NOMO-1 (cell line): ENCODE results near the gene SLC13A2.

ENCODE experiments used
- DNase-seq, 2 experiments: peaks; one replicate each; lab custom pipeline; 2025; ENCODE audit not compliant: unreplicated experiment in 2 of 2; lab: John Stamatoyannopoulos, UW

The SLC13A2 gene

DNA sequence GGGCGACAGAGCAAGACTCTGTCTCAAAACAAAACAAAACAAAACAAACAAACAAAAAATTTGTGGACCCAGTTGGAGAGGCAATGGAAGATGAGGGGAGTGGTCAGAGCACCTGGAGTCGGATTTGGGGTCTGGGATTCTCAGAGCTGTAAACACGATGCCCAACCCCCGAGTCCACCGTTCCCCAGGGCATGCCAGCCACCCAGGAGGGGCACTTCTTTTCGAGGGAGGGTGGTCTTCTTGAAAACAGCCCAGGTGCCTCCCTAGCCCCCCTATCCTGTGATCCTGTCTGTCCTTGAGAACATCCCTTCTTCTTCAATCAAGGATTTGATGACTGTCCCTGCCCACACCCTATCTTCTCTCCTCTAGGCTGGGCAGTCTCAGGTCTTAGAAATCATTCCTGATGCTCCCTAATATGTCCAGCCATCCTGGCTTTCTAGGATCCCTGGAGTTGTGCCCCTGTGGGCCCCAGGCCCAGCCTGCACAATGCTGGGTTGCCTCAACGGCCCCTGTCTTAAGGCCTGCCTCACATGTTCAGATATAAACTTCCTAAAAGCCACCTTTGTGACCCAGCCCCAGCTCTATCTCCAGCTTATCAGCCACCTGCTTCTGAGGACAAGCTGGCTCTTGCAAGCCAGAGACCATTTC lies 3.1 kb upstream of the SLC13A2 start:
- no peak for DNase-seq

- no peak for DNase-seq
Observed at GRCh38 chr17:28470914-28471366, 2.5 kb upstream of the SLC13A2 start.

- no peak for DNase-seq
Observed at GRCh38 chr17:28471531-28472342, 1.7 kb upstream of the SLC13A2 start.

DNA sequence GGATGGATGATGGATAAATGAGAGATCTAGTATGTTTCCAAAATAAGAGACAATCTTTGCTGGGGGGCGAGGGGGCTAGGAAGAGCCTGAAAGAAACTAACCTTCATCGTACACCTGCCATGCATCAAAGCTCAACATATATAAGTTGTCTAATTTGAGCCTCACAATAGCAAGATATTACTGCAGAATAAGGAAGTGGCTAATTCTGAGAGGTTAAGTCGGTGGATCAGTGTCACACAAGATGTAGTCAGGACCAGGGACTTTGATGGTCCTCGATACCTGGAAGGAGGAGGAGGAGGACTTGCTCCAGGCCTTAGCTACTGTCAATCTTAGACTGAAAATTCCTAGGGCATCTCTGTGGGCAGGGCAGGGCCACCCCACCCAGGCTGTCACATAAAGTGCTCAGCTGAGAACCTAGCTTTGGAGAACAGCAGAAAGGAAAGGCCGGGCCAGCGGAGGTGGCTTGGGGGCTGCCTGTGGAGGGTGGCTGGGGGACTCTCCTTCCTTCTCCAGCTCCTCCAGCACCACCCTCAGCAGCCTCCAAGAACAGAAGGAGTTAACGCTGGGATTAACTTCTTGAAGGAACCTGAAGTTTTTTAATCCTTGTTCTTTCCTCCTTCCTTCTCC lies 460 bp upstream of the SLC13A2 start:
- DNase-seq, result no peak

DNA sequence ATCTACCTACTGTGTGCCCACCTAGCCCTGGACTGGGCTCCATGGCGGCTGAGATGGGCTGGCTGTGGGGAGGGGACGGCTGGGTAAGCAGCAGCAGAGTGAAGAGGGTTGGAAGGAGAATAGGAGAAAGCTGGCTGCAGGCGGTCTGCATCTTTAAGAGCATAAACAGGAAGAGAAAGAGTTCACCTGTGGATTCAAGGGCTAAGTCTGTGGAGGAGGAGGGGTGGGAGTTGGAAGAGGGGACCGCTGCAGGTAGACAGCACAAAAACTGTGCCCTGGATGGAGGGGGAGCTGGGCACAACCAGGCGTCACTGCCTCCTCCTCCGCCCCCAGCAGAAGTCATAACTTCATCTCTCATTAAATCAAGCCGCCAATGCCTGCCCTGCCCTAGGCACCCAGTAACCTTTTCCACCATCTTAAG lies 677 bp downstream of the SLC13A2 start:
- DNase-seq, result no peak

DNA sequence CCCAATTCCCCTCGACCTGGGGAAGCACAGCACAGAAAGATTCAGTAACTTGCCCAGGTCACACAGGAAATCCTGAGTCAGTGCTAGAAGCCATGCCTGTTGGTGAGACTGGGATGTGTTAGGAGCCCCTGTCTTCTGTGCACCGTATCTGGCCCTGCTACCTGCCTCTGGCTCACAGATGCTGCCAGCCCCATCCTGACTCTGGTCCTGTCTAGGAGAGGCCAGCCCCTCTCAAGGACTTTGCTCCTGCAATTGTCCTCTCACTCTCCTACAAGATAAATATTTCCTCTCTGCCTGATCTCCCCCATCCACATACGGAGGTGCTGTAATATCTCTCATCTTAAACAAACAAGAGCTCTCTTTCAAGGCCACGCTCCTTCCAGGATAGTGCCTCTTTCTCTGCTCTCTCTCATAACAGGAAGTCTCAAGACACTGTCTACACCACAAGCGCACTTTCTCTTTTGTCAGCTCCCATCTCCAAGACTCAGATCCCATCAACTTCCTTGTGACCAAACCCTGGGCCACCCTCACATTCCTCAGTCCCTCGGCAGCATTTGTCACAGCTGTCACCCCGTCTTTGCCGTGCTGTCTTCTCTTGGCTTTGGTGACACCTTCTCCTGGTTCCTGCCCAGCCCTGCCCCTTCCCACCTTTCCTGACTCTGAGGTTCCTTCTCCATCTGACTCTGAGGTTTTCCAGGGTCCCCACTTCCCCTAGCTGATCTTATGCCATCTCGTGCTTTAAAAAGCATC lies 1.9 kb downstream of the SLC13A2 start:
- peak in 1 of 2 experiments; percentile 16 for DNase-seq

GRCh38 chr17:28476076-28476865 lies 2.8 kb downstream of the SLC13A2 start:
- no peak for DNase-seq

GRCh38 chr17:28477928-28478327 lies 4.5 kb downstream of the SLC13A2 start:
- DNase-seq, result no peak

GRCh38 chr17:28478712-28479615 lies 5.5 kb downstream of the SLC13A2 start:
- peak; percentile 72 to 78 for DNase-seq

DNA sequence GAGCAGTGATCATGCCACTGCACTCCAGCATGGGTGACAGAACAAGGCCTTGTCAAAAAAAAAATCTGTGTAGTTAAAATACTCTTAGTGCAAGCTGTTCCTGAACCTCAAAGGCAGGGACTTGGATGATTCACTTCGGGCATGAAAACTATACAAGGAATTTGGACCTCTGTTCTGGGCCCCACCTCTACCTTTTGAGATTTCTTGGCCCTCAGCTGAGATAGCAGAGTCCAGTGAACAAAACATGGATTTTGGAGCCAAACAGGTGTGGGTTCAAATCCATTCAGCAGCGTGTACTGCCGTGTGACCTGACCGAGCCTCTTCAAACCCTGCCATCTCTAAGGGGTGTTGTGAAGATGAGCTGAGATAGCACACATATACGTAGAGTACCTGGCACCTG lies 6.8 kb downstream of the SLC13A2 start:
- DNase-seq, result no peak

DNA sequence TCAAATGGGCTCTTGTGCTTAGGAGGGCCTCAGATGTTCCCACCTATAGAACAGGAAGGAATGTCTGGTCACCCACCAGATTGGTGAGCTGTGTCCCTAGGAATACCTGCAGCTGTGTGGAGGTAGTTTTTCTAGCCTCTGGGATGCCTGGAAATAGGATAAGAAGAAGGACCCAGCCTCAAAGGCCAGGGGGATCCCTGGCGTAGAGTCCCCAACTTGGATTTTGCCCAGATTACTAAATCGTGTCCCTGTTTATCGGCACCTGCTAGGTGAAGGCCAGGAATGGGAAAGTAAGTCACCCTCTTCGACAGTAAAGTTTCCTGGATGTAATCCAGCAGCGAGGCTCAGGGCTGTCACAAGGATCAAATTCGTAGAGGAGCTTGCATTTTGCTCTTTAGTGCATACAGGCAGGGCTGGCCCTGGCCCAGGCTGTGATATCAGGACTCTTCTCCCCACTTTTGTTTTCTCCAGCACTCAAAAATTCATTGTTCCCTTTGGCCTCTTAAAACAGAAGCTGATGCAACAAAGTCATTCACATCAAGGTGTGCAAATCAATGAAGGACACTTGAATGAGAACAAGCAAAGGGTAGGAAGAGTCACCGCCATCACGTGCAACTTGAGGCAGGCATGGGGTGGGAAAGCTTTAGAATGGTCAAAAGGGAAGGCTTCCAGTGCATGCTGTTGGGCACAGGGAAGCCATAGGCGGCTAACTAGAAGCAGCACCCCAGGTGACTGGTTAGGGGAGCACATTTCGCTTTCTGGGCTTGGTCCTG lies 7.5 kb downstream of the SLC13A2 start:
- no peak for DNase-seq

- no peak for DNase-seq
Observed at GRCh38 chr17:28482551-28483199, 9.2 kb downstream of the SLC13A2 start.

GRCh38 chr17:28484296-28484695 lies 10.9 kb downstream of the SLC13A2 start:
- DNase-seq, result peak; percentile 67

GRCh38 chr17:28485049-28485448 lies 11.6 kb downstream of the SLC13A2 start:
- DNase-seq, result no peak

GRCh38 chr17:28487881-28488532 lies 14.6 kb downstream of the SLC13A2 start:
- no peak for DNase-seq

DNA sequence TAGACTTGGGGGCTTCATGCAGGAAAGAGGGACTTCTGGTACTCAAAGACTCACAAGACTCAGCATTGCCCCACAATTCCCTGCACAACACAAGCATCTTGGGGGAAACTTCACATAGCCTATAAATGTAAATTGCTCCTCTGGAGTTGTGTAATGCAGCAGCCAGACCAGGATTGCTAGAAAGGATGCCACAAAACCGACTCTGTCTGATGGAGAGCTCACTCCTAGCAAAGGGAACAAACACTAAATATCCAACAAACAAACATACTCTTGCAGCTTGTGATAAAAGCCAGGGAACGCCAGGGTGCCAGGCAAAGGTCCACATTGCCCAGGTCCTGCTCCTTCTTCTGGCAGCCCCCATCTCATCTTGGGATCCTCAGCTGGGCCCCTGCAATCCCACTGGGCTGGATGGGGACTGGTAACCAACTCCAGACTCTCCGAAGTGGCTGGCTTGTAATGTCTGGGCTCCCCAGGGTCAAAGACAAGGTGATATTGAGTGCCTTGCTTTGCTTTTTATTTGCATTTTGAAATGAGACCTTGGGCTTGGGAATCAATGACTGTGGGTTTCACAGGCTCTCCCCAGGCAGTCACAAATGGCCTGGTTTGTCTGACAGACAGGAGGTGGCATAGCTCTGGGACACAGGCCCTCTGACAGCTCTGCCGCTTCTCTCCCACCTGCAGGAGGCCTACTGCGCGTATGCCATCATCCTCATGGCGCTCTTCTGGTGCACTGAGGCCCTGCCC lies 15.3 kb downstream of the SLC13A2 start:
- DNase-seq, result no peak

DNA sequence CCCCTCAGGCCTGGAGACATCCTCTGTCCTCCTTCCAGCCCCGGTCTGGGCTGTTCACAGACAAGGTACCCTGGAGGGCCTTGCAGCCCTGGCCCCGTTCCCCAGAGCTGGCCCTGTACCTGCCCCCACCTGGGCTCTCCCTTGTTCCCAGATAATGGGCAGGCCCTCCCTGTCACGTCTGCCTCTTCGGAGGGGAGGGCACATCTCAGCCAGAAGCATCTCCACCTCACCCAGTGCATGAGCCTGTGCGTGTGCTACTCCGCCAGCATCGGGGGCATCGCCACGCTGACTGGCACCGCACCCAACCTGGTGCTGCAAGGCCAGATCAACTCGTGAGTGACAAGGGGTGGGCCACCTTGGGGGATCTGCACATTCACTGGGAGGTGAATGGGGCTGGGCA lies 17.8 kb downstream of the SLC13A2 start:
- DNase-seq, result no peak
